HG03442 (cell line): ENCODE measurements around the gene SZT2.

Source experiments
- ATAC-seq: cut with Tn5 transposase; IDR thresholded peaks from one replicate; pipeline ENCODE4 v1.9.1; 2021; ENCODE audit warnings: mild to moderate bottlenecking, moderate library complexity; ENCODE audit not compliant: unreplicated experiment

Gene SZT2

DNA sequence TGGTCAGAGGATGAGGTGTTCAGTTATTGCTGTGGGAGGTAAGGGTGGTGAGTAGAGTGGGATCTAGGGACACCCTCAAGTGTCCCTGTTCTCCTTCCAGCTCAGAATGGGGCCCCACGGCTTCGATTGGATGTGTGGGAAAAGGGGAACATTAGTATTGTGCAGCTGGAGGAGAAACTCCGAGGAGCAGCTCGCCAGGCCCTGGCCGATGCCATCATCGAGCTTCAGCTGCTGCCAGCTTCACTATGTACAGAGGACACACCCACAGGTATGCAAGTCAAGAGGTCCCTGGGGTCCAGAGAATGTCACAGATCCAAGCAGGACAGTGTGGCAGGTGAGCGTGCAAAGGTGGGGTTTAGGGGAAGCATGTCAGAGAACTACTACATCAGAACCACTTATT is 50.1 kb downstream of the SZT2 start:
- no peak for ATAC-seq

DNA sequence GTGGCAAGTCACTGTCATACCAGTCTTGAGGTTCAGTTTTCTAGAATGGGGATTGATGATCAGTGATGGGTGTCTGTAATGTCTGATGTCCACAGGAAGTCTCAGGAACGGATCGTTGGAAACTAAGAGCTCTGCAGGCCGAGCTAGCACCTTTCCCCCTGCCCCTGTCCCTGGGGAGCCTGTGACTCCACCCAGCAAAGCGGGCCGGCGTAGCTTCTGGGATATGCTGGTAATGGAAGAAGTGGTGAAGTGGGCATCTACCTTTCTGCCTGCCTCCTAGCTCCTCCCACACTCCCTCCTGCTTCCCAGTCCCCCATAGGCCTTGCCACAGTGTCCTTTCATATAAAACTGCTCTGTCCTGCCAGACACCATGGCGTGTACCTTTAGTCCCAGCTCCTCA is 50.7 kb downstream of the SZT2 start:
- ATAC-seq = no peak

DNA sequence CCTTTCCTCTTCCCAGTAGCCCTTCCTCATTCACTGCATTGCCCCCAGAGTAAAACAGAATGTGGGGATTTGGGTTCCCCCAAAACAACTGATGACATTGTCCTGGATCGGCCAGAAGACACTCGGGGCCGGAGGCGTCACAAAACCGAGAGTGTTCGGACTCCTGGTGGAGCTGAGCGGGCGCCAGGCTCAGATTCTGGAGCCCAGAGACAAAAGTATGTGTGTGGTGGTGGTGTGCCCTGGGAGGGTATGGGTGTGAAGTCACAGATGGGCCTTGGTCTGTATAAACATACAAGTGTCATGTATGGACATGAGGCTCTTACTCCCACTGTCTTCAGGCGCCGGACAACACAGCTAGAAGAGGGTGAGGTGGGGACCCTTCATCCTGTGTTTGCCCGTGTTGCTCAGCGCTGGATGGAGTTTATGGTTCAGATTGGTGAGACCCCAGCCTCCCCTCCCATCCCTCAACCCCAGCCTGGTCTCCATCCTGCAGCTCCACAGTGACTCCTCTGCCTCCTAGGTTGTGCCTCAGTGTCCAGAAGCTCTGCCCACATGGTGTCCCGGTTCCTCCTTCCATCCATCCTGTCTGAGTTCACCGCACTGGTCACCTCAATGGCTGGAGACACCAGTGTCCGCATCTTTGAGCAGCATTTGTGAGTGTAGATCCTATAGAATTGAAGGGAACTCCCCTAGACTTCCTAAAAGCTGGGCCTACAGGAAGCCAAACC is 51.6 kb downstream of the SZT2 start:
- ATAC-seq = no peak

DNA sequence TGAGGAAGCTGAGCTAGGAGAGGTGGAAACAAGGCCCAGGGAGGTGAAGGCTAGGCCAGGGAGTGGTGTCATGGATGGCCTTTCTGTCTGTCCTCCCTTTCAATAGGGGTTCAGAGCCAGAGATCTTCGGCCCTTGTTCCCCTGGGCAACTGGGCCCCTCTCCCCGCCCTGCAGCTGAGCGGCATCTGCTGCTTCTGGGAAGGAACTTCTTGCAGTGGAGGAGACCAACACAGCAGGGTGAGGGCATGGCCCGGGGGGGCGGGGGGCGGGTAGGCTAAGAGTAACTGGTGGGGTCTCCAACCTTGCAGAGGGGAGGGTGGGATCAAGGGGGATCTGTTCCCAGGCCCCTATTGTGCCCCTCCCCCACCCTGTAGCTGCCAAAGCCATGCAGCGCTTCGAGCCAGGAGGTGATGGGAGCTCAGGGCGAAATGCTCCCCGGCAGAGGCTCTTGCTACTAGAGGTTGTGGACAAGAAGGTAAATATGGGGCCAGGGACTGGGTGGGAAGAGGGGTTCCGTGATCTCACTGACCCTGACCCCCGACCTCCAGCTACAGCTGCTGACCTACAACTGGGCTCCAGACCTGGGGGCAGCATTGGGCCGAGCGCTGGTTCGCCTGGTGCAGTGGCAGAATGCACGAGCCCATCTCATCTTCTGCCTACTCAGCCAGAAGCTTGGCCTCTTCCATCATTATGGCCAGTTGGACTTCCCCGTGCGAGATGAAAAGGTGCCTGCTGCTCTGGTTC is 52.4 kb downstream of the SZT2 start:
- no peak for ATAC-seq

DNA sequence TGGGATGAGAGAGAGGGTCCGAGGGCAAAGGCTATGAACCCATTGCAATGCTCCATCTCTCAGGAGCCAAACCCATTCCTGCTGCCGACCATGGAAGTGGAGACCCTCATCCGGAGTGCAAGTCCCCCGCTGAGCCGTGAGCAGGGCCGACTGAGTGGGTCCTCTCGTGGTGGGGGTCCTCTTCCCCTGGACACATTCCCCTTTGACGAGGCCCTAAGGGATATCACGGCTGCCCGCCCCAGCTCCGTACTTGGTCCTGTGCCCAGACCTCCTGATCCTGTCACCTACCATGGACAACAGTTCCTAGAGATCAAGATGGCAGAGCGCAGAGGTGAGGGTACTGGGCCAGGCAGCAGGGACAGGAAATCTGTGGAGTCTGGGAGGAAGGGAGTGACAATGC is 53.1 kb downstream of the SZT2 start:
- no peak for ATAC-seq

DNA sequence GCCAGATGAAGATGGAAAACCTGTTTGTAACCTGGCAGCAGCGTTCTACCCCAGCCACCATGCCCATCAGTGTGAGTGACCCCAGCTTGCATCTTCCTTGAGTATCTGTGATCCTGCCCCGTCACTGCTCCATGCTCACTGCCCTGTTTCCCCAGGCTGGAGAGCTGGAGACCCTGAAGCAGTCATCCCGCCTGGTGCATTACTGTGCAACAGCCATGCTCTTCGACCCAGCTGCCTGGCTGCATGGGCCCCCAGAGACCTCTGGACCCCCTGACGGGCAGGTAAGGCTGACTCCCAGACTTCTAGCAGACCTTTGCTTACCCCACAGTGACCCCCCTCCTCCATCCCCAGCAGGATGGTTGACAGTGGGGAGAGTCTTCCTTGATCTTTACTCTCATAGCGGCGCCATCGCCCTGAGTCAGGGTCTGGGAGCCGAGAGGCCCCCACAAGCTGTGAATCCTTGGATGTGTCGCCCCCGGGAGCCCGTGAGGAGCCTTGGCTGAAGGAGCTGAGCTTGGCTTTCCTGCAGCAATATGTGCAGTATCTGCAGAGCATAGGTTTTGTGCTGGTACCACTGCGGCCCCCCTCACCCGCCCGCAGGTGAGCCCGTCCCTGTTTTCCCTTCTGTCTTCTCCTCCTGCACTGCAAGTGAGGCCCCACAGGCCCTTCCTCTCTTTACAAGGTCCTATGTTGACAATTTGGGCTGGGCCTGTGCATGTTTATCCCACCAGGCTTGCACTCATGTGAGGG is 53.7 kb downstream of the SZT2 start:
- no peak for ATAC-seq

DNA sequence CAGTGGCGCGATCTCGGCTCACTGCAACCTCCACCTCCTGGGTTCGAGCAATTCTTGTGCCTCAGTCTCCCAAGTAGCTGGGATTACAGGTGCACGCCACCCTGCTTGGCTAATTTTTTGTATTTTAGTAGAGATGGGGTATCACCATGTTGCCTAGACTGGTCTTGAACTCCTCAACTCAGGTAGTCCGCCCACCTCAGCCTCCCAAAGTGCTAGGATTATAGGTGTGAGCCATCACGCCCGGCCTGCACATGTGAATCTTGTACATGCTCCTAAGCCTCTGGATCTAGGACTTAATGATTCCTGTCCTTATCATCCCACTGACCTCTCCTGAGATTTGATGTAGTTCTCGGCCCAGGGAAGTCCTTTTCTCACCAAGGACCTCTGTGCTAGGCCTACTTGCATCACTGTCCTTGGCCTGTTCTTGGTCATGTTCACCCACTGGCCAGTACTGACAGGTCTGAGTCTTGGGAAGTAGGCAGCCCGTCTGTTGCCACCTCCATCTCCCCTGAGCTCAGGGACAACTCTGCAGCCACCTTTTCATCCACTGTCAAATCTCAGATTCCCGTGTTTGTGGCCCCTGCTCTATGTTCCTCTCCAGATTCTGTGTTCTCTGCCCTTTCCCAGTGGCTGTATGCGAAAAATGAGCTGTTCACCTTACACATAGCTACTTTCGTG is 54.6 kb downstream of the SZT2 start:
- ATAC-seq = no peak

DNA sequence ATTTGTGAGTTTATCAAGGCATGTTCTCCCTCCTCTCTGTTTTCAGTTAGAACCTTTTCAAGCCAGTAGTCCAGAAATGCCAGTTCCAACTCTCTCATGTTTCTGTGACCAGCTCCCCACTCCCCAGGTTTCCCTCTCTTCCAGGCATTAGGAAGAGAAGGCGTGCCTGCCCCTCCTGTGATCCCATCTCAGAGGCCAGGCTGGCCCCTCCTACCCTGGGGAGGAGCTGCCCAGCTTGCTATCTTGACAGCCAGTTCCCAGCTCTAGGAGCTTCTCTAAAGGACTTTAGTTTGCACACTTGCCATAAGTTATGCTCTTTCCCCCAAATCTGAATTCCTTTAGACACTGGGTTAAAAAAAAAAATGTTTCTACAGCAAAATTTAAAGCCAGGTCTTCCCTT is 55.1 kb downstream of the SZT2 start:
- no peak for ATAC-seq

DNA sequence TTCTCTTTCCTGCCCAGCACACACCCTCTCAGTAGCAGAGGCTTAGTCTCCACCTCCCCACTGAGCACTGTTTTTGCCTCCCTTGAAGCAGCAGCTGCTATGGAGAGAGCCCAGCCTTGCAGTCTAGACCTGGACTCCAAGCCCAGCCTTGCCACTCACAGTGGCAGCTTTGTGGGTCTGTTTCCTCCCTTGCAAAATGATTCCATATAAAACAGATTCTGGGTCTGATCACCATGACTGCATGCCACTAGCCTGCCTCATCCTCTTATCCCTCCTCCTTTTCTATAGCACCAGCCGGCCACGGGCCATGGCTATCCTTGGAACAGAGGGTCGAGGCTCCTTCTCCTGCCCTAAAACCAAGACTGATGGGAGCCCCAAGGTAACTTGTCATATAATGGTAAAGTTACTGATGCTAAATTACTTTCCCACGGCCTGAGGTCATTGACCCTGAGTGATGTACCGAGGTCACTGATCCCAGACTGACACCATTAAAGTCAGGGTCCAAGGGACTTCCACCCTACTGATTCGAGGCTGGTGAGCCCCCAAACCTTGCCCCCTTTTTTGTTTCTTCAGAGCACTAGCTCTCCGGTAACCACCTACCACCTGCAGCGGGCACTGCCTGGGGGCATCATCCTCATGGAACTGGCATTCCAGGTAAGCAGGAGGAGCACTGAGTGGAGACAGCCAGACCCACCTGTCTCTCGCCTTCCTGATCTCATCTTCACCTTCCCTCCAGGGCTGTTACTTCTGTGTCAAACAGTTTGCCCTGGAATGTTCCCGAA is 56.1 kb downstream of the SZT2 start:
- ATAC-seq = no peak

DNA sequence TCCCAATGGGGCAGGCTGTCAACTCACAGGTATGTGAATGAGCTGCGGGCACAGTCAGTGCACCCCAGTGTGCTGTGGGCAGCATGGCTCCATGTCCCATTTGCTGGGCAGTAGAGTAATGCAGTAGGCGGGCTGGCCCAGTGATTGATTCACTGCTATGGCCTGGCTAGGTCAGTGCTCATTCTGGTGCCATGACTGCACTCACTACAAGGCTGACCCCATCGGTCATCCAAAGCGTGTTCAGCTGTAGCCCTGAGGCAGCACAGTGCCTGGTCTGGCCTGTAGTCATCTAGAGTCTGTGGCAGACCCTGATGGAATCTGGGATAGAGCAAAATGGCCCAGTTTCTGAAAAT is 56.7 kb downstream of the SZT2 start:
- no peak for ATAC-seq

DNA sequence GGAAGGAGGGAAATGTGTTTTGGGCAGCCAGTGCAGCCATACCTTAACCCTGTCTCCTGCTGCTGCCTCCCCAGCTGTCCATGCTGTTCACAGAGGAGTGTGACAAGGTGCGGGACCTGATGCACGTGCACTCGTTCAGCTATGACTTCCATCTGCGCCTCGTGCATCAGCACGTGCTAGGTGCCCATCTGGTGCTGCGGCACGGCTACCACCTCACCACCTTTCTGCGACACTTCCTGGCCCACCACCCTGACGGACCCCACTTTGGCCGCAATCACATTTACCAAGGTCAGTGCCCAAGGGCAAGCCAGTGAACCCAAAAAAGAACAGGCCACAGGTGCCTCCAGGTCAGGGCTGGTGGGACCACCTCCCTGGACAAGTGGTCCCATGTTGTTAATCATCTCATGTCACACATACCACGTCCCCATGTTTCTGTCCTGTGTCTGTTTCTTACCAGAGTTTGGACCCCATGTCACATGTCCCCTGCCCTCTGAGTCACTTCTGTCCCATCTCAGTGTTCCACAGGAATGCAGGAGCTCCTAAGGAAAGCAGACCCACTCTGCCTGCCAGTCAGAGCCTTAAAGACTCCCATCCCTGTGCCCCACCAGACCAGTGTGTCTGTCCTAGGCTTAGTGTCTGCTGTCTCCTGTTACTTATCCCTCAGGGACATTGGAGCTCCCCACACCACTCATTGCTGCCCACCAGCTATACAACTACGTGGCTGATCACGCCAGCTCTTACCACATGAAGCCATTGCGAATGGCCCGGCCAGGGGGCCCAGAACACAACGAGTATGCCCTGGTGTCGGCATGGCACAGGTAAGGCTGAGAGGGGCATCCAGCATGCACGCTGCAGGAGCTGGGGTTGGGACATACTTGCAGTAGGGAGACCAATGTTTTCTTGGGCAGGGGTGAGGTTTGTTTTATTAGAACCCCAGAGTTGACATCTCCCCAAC is 57.5 kb downstream of the SZT2 start:
- no peak for ATAC-seq

DNA sequence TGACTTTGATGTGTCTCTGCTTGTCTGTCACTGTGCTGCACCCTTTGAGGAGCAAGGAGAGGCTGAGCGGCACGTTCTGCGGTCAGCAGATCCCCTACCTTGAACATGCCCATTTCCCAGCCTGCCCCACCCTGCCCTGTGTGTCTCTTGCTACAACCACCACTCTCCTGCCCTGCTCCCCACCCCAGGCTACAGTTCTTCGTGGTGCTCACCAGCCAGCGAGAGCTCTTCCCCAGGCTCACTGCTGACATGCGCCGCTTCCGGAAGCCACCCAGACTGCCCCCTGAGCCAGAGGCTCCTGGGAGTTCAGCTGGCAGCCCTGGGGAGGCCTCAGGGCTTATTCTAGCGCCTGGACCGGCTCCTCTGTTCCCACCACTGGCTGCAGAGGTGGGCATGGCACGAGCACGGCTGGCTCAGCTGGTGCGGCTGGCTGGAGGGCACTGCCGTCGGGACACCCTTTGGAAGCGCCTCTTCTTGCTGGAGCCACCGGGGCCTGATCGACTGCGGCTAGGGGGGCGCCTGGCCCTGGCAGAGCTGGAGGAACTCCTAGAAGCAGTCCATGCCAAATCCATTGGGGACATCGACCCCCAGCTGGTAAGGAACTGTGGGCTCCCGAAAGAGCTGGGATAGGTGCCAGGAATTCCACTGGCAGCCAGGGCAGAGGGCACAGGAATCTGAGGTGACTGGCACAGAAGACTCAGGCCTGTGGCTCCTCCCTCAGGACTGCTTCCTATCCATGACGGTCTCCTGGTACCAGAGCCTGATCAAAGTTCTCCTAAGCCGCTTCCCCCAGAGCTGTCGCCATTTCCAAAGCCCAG is 58.4 kb downstream of the SZT2 start:
- no peak for ATAC-seq

DNA sequence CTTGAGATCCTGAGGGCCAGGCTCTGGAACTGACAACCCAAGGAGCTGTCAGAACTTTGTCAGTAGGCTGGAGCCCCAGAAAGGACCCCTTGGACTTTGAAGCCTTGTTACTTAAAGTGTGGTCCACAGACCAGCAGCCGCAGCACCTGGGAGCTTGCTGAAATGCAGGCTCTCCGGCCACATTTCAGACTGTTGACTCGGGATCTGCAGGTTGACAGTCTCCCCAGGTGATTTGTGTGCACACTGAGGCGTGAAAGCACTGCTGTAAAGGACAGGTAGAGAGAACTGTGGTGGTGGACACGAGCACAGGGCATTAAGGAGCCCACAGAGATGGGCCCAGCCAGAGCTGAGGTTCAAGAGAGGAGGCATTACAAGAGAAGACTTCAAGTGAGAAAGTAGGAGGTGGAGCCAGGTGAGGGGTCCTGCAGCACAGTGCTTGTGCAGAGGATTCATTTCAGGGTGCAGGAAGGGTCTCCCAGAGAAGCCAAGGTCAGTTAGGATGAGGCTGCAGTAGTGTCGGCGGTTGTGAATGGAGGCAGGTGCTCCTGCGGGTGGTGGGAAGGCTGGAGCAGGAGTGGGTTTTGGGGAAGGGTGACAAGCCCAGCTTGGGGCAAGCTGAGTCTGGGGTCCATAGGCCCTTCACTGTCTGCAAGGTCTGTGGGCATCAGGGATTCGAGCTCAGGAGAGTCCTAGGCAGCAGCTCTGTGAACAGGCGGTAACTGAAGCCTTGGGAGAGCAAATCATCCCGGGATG is 59.4 kb downstream of the SZT2 start:
- no peak for ATAC-seq

DNA sequence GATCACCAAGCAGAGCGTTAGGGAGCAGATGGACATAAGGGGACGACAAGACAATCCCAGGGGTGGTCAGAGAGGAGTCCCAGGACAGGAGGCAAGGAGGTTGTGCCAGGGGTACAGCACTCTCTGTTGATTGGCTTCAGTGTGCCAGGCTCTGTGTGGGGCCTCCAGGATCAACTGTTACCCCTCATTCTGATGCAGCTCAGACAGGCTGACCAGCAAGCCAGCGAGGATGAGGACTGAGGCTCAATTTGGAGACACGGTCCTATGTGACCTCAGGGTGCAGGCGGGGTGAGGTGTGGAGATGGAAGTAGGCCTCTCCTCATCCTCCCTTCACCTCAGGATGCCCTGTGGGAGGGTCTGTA is 60.0 kb downstream of the SZT2 start:
- no peak for ATAC-seq

DNA sequence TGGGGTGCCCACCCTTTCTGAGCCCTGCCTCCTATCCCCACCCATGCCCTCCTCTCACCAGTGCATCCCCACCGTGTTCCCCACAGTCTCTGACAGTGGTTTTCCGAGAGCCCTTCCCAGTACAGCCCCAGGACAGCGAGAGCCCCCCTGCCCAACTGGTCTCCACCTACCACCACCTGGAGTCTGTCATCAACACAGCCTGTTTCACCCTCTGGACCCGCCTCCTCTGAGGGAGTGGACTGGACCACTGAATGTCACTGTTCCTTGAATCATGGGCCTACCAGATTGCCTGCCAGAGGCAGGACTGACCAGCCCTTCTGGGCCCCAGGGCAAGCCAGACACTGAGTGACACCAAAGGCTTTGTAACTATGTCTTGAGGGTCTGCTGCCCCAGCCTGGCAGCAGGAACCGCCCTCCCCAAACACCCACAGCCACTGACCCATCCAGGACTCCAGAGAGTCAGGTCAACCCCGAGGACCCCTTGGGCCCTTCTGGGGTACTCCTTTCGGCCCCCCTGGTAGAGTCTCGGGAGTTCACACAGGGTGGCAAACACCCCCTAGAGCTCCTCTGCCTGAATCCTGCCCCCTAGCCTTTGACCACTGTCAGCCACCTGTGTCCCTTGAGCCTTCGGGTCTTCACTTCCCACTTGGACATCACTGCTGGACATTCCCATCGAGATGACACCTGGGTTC is 60.7 kb downstream of the SZT2 start:
- ATAC-seq = no peak

DNA sequence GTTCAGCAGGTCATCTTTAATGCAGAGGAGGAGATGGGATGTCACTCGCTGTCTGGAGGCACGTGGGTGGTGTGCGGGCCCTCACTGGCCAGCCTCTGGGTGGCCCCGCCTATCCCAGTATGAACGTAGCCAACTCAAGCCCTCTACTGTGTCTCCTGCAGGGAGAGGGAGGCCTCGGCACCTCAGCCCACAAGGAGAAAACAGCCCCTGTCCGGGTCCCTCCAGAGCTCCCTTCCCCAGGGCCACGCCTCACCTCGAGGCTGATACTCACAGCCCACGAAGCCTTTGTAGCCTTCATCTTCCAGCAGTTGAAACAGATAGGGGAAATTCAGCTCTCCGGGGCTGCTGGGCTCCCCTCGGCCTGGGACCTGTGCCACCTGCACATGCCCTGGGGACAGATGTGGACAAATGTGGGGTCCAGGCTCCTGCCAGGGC is 61.5 kb downstream of the SZT2 start:
- no peak for ATAC-seq

DNA sequence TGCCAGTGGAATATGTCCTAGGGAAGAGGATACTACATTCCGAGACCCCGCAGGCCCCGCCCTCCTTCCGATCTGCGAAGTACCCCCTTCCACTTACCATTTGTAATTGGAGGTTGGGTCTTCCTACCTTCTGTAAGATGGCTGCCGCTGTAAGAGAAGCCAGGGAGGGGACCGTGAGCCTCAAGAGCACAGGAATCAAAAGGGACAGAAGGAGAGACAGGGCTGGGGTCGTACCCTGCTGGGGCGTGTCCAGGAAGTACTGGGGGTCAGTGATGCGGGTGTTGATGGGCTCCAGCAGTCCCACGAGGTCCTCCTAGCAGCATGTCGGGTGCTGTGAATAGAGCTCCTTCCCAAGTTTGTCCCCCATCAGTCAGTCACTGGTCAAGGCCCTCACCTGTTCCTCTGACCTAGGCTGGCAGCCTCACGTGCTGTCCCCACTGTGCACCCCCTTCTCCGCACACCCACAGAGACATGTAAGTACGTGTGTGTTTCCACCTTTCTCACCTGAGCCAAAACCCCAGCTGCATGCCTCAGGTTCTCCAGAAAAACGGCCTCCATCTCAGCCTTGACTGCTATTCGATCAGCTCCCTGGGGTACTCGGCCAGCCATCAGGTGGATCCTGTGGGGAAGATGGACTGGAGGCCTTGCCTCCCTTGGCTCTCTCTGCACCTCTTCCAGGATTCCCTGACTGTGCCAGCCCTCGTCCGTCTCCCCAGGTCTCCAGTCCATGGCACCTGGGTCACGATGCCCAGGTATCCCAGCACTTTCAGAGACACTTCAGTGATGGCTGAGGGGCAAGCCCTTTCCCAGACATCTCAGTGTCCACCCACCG is 62.2 kb downstream of the SZT2 start:
- ATAC-seq = no peak
